Measurements from ENCODE around the gene CCL25. TPM values are rescaled to one million over a fixed set of nuclear protein-coding genes. Genes with fewer than 3 reads are reported as not detected.

CCL25 gene
- total and polyA plus RNA-seq, 2 donors, result 33.4 to 287 TPM

DNA sequence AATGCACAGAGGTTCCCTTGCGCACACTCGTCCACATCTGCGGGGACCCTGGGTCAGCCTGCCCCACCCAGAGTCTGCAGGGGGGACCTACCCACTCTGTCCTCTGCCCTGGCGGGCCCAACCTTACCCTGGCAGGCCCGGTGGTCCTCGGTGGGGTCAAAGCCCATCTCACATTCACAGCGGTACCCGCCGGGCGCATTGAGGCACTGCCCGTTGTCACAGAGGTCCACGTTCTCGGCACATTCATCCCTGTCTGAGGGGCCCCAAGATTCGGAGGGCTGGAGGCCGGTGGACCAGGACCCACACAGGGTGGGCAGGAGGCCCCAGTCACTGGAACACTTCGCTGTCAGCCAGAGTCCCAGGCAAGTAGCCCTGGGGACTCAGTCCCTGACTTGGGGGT lies 58.4 kb downstream of the CCL25 start:
- no peak overlapping the region for H3K27ac ChIP-seq (ENCODE audit: low read depth in 1 of 2, low read length in 1 of 2)
- no peak overlapping the region for H3K4me3 ChIP-seq (ENCODE audit: low read length in 2 of 2)
- DNase-seq (ENCODE audit: low read depth in 6 of 9, low spot score in 9 of 9), result no peak
- H3K27me3 ChIP-seq (ENCODE audit: control insufficient read depth in 2 of 2, insufficient read depth in 1 of 2, low read length in 1 of 2), result peaks cover 3 to 13% of the 10 kb centered on the region in 2 donors
- H3K4me1 ChIP-seq (ENCODE audit: control insufficient read depth in 2 of 2, insufficient read depth in 2 of 2, low read length in 2 of 2), result no peaks in the 10 kb centered on the region
- no peaks in the 10 kb centered on the region for H3K9me3 ChIP-seq (ENCODE audit: control insufficient read depth in 2 of 2, insufficient read depth in 1 of 2, low read length in 1 of 2)
- 94% methylated on average over 16 of the region's 16 CpGs for WGBS
- no peaks in the 10 kb centered on the region for H3K36me3 ChIP-seq (ENCODE audit: control insufficient read depth in 2 of 2, insufficient read depth in 2 of 2, low read length in 1 of 2)

GRCh38 chr19:8111376-8111775 lies 58.8 kb downstream of the CCL25 start:
- DNase-seq (ENCODE audit: low read depth in 6 of 9, low spot score in 9 of 9), result no peak

More at GRCh38 chr19:8111376-8111775, 58.8 kb downstream of the CCL25 start:
- no peaks in the 10 kb centered on the region for H3K4me1 ChIP-seq (ENCODE audit: control insufficient read depth in 2 of 2, insufficient read depth in 2 of 2, low read length in 2 of 2)
- peaks cover 3 to 13% of the 10 kb centered on the region in 2 donors for H3K27me3 ChIP-seq (ENCODE audit: control insufficient read depth in 2 of 2, insufficient read depth in 1 of 2, low read length in 1 of 2)
- no peak overlapping the region for H3K27ac ChIP-seq (ENCODE audit: low read depth in 1 of 2, low read length in 1 of 2)
- no peaks in the 10 kb centered on the region for H3K9me3 ChIP-seq (ENCODE audit: control insufficient read depth in 2 of 2, insufficient read depth in 1 of 2, low read length in 1 of 2)
- no peak overlapping the region for H3K4me3 ChIP-seq (ENCODE audit: low read length in 2 of 2)
- H3K36me3 ChIP-seq (ENCODE audit: control insufficient read depth in 2 of 2, insufficient read depth in 2 of 2, low read length in 1 of 2), result no peaks in the 10 kb centered on the region
- 87% methylated on average over 16 of the region's 16 CpGs for WGBS

Other genes starting within 250 kb of the CCL25 start
- gene EVI5L, start 222.5 kb upstream of the CCL25 start, total RNA-seq, result 4.9 TPM
- gene EVI5L, start 222.5 kb upstream of the CCL25 start, polyA plus RNA-seq, result 7.6 TPM
- 0.09 TPM for gene PRR36, start 178.4 kb upstream of the CCL25 start, total RNA-seq
- 0.16 TPM for gene PRR36, start 178.4 kb upstream of the CCL25 start, polyA plus RNA-seq
- 0.05 TPM for gene LRRC8E, start 164.2 kb upstream of the CCL25 start, total RNA-seq
- 0.27 TPM for gene LRRC8E, start 164.2 kb upstream of the CCL25 start, polyA plus RNA-seq
- 8.0 TPM for gene MAP2K7, start 148.9 kb upstream of the CCL25 start, total RNA-seq
- 45.4 TPM for gene MAP2K7, start 148.9 kb upstream of the CCL25 start, polyA plus RNA-seq
- gene TGFBR3L, start 137.9 kb upstream of the CCL25 start, total RNA-seq, result 0.19 TPM
- gene TGFBR3L, start 137.9 kb upstream of the CCL25 start, polyA plus RNA-seq, result 0.05 TPM
- gene SNAPC2, start 132.4 kb upstream of the CCL25 start, total RNA-seq, result 6.4 TPM
- 16.0 TPM for gene SNAPC2, start 132.4 kb upstream of the CCL25 start, polyA plus RNA-seq
- 0.33 TPM for gene CTXN1, start 126.6 kb upstream of the CCL25 start, total RNA-seq
- 0.82 TPM for gene CTXN1, start 126.6 kb upstream of the CCL25 start, polyA plus RNA-seq
- gene TIMM44, start 109.1 kb upstream of the CCL25 start, total RNA-seq, result 28.1 TPM
- gene TIMM44, start 109.1 kb upstream of the CCL25 start, polyA plus RNA-seq, result 41.8 TPM
- 45.6 TPM for gene ELAVL1, start 47.1 kb upstream of the CCL25 start, total RNA-seq
- 20.8 TPM for gene ELAVL1, start 47.1 kb upstream of the CCL25 start, polyA plus RNA-seq
- 0.61 TPM for gene FBN3, start 96.8 kb downstream of the CCL25 start, total RNA-seq
- 0.16 TPM for gene FBN3, start 96.8 kb downstream of the CCL25 start, polyA plus RNA-seq
- 21.7 TPM for gene CERS4, start 156.6 kb downstream of the CCL25 start, total RNA-seq
- 28.5 TPM for gene CERS4, start 156.6 kb downstream of the CCL25 start, polyA plus RNA-seq

All from thymus (tissue), 11 donors.